GM21528 (cell line): Measurements from ENCODE around the gene DGKK.

Experiments used
- ATAC-seq: cut with Tn5 transposase; IDR thresholded peaks from one replicate; pipeline ENCODE4 v1.9.1; 2021; ENCODE audit warnings: mild to moderate bottlenecking, moderate library complexity; ENCODE audit not compliant: unreplicated experiment, low FRiP score

DGKK gene, protein sequence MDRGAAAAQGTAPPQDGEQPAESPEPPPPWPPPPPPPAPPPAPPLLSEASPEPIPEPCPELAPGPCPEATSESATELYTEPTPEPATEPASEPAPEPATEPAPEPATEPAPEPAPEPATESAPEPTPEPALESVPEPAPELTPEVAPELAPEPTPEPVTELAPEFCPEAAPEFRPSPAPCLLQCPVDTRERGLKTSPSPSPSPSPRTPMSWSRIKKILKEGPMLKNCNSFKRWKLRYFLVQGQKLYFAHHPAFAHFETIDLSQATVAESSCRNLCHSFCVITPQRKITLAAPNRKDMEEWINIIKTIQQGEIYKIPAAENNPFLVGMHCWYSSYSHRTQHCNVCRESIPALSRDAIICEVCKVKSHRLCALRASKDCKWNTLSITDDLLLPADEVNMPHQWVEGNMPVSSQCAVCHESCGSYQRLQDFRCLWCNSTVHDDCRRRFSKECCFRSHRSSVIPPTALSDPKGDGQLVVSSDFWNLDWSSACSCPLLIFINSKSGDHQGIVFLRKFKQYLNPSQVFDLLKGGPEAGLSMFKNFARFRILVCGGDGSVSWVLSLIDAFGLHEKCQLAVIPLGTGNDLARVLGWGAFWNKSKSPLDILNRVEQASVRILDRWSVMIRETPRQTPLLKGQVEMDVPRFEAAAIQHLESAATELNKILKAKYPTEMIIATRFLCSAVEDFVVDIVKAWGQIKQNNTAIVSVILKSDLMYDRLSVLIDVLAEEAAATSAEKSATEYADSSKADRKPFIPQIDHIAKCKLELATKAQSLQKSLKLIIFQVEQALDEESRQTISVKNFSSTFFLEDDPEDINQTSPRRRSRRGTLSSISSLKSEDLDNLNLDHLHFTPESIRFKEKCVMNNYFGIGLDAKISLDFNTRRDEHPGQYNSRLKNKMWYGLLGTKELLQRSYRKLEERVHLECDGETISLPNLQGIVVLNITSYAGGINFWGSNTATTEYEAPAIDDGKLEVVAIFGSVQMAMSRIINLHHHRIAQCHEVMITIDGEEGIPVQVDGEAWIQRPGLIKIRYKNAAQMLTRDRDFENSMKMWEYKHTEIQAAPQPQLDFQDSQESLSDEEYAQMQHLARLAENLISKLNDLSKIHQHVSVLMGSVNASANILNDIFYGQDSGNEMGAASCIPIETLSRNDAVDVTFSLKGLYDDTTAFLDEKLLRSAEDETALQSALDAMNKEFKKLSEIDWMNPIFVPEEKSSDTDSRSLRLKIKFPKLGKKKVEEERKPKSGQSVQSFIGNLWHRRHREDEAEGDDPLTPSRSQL

DNA sequence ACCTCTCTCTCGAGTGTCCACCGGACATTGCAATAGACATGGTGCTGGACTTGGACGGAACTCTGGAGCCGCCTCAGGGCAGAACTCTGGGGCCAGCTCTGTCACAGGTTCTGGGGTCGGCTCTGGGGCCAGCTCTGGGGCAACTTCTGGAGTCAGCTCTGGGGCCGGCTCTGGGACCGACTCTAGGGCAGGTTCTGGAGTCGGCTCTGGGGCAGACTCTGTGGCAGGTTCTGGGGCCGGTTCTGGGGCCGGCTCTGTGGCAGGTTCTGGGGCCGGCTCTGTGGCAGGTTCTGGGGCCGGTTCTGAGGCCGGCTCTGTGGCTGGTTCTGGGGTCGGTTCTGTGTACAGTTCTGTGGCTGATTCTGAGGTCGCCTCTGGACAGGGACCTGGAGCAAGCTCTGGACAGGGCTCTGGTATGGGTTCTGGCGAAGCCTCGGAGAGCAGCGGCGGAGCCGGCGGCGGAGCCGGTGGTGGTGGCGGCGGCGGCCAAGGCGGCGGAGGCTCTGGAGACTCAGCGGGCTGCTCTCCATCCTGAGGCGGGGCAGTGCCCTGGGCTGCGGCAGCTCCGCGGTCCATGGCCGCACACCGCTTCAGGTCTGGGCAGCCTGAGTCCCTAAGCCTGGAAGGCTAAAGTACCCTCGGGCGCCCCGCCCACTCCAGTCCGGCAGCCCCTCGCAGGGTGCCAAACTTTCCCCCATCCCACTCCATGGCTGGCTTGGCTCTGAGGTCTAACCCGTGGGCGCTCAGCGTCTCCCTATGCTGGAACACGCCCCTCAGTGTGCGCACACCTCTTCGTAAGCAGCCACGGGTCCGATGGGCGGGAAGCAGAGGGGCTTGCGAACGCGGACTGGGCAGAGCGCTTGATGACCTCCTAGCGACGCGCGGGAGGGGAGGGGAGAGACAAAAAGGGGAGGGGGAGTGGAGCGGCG lies at the start of gene DGKK:
TSS of gene DGKK (minus strand) at position 723 of the 929 bp plus-strand sequence. CDS start at position 576, 147 bp downstream.
- ATAC-seq = no peak

- ATAC-seq = no peak
Measured at GRCh38 chrX:50514811-50515210, 44.2 kb upstream of the DGKK start.

GRCh38 chrX:50497114-50497513 lies 26.5 kb upstream of the DGKK start:
- no peak for ATAC-seq

- no peak for ATAC-seq
Measured at GRCh38 chrX:50495616-50496015, 25.0 kb upstream of the DGKK start.

GRCh38 chrX:50492720-50493119 lies 22.1 kb upstream of the DGKK start:
- ATAC-seq = no peak

GRCh38 chrX:50484662-50485061 lies 14.0 kb upstream of the DGKK start:
- ATAC-seq = no peak

DNA sequence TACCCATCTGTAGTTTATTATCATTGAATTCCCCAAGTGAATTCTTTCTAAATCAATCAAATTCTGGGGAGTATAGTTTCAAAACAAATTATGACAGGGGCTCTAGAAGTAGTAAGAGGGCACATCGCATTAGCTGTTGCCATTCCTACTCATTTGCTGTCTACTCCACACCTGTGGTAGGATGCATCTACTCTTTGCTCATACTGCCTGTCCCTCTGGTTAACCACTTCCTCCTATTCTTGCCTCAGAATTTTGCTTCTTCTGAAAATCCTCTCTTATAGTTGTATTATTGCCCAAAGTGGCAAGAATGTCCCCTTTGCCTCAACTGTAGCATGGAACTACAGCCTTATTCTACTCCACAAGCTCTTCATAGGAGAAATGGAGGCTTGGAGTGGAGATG lies 12.7 kb upstream of the DGKK start:
- ATAC-seq = no peak

DNA sequence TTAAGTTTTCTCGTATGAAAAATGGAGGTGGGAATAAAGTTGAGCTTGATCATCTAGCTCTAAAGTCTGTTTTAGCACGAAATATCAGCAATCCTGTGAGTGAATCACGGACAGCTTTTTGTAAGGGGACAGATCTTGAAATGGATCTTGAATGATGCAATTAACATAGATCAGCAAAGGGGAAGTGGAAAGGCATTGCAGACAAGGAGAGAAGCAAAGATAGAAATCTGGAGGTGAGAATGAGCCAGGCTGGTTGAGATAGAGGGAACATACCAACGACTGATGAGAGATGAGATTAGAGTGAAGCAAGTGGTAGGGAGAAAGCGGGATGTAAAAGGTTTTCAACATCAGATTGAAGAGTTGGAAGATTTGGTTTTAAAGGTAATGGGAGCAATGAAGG lies 4.6 kb upstream of the DGKK start:
- no peak for ATAC-seq

- ATAC-seq = no peak
Measured at GRCh38 chrX:50471390-50471789, 765 bp upstream of the DGKK start.

DNA sequence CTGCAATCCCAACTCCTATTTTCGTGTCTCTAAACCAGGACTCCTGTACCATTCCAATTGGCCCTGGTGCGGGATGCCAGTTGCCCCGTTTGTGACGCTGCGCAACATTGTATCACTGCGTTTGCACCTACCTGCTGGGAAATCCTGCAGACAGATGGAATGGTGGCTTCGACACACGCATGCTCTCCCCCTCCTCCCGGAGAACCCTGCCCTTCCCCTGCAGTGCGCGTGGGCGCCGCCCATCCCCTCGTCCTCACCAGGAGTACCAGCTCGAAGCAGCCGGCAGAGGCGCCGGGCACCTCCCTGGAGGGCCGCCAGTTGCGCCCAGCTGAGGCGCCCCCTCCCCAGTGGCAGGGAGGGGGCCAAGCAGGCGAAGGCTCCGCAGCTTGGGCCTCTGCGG lies 1.4 kb downstream of the DGKK start:
- no peak for ATAC-seq

DNA sequence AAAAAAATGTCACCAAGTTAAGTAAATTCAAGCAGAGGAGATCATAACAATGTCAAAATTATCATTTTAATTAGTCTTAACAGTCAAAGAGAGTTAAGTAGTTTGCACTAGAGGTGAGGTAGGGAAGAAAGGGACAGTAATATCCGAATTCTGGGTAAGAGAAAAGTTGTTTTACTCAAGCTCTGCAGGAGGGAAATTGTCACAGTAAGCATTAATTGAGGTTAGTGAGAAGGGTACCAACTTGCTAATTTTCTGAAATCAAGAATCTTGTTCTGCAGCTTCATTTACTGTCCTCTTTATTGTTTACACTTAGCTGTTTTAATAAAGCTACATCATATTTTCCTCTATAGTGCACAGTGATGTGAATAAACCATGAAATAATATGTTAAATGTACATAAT lies 11.0 kb downstream of the DGKK start:
- ATAC-seq = no peak

DNA sequence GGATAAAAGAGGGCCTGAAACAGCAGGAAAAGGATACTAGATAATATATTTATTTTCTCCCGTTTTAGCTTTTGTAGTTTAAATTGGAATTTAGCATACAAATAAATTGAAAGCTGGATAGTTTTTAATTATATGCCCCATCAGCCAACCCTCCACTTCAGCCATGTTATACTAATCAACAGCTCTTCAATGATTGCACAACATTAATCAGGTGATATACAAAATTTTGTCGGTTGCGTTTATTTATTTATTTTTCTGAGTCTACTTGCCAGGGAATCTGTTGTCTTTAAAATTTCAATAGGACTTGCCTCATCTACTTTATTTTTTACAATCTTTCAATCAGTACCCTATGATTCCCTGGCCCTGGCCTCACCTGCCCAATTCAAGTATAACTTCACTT lies 12.1 kb downstream of the DGKK start:
- no peak for ATAC-seq

DNA sequence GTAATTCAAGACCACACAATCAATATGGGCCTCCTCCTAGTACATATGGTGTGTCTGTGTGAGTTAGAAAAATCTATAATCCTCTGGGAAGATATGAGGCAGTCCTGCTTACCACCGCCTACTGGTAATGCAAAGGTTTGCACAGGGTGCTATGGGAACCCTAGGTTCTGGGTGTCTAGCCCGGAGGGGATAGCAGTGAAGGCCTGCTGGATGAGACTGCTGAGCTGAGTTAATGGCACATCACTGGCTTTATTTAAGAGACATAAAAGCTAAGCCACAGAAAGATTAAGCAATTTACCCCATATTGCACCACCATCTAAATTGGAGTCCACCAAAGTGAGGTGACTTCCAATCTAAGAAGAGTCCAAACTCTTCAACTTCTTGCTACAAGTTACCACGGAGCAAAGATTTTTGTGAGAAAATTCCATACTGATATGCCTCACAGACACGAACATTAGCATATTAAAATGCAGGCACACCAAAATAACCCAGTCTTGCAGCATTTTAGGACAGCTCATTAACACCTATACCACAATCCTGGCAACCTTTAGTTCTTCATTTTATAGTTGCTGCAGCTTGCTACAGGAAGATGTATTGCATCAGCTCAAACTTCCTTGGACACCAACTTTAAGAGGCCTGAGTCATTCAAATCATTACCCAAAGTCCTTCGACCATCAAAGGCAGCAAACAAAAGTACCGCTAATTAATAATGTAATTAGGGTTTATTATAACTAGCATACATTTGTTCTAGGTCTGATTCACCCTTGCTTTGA lies 13.7 kb downstream of the DGKK start:
- no peak for ATAC-seq

GRCh38 chrX:50452782-50453181 lies 17.8 kb downstream of the DGKK start:
- no peak for ATAC-seq

GRCh38 chrX:50450324-50450723 lies 20.3 kb downstream of the DGKK start:
- no peak for ATAC-seq

- no peak for ATAC-seq
Measured at GRCh38 chrX:50448565-50448964, 22.1 kb downstream of the DGKK start.

DNA sequence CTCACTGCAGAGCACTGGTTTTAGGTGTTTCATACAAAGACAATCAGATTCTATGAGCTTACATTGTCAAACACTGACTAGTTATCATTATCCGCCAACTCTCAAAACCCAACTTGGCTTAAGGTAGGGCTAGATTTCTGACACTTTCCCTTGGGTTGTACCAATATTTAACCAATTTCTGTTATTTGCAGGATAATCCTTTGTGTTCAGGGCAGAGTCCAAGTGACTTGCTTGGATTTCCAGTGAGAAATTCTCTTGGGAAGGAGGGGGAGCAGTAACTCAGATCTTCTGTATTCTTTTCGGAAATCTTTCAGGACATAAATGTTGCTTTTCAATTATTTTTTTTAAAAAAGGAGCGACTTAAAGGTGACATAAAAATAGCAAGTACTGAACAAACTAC lies 23.1 kb downstream of the DGKK start:
- no peak for ATAC-seq

DNA sequence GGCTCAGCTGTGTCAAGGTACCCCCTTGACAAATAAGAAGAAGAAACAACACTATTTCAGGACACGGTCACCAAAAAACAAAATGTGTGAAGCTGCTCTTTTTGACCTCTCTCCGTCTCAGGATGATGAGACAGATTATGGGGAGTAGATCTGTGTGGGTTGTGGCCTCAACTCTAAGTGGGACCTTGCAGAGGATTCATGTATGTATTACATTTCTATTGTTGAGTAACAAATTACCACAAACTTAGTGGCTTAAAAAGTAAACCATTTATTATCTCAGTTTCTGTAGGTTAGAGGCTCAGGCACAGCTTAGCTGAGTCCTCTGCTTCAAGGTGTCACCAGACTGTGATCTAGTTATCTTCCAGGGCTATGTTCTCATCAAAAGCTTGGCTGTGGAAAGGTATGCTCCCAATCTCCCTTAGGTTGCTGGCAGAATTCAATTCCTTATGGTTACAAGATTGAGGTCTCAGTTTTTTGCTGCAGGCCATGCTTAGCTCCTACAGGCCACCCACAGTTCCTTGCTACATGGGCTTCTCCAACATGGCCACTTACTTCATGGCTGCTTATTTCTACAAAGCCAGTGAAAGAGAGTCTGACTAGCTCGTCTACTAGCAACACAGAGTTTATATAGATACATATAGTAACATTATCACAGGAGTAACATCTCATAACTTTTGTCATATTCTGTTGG lies 28.1 kb downstream of the DGKK start:
- ATAC-seq = no peak
